RWPE1 (cell line): Measurements from ENCODE around the gene GSK3A.

Experiments
- CTCF ChIA-PET: fragments of 350-600 bp; sonication (Branson Sonifier 250); formaldehyde crosslinking; extraction: SDS; loops from one replicate; lab custom pipeline; 2021; lab: Yijun Ruan, JAX
- POLR2A ChIA-PET: fragments of 400-600 bp; formaldehyde crosslinking; extraction: SDS; loops from one replicate; lab custom pipeline; 2020; ENCODE audit warnings: antibody characterized with exemption; ENCODE audit not compliant: low non-redundant PET; lab: Yijun Ruan, JAX
- DNase-seq: peaks from one replicate; pipeline ENCODE4 v3.0.0; 2012; ENCODE audit warnings: low spot score
- H3K27ac ChIP-seq: fragments of 450-650 bp; 2 replicates; pipeline ENCODE4 v1.5.1; 2017
- CTCF ChIP-seq: fragments of 450-650 bp; conservative IDR thresholded peaks from 2 replicates; pipeline ENCODE4 v1.5.1; 2017; ENCODE audit warnings: low read depth, mild to moderate bottlenecking

Gene GSK3A

GRCh38 chr19:42239544-42240220, 2.7 kb downstream of the GSK3A start:
- peak overlapping the region; percentile 43 for H3K27ac ChIP-seq
- TF ChIP-seq CTCF, result no peak
- ChIA-PET POLR2A (interaction anchor here (0.5 kb wide), 1 partner anchor 44 kb away, joined by 12 read pairs; no protein-coding TSS in a partner anchor), CTCF (interaction anchor here (0.6 to 1.7 kb wide), 2 partner anchors 14 to 107 kb away, joined by 3 to 5 read pairs; no protein-coding TSS in a partner anchor)
- DNase-seq, result no peak

DNA sequence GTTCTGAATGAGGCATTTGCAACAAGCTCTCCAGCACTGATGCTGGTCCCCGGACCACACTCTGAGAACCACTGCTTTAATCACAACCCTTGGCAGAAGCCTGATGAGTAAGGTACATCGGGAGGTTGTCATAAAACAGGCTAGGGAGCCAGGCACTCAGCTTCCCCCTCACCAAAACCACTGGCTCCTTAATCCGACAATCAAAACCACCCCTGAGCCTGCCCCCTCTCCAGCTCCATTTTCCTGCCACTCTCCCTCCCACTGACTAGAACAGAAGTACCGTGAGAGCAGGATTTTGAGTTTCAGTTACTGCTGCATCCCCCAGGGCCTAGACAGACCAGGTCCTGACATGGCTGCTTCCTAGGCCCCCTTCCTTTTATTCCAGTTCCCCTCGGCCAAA, 7.2 kb downstream of the GSK3A start:
- ChIA-PET POLR2A (no interaction called here), CTCF (no interaction called here)
- no peak for DNase-seq
- no peak for TF ChIP-seq CTCF
- H3K27ac ChIP-seq, result peak overlapping the region; percentile 64

DNA sequence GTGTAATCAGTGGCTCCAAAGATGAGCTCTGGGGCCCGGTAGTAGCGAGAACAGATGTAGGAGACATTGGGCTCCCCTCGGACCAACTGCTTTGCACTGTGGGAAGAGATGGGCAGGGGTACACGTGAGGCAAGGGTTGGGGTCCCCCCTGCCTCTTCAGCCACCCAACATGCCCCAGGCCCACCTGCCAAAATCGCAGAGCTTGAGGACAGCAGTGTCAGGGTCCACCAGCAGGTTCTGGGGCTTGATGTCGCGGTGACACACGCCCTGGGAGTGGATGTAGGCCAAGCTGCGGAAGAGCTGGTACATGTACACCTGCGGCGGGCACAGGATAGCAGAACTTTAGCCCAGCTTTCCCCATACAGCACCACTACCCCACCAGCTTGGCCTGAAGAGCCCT, 8.0 kb downstream of the GSK3A start:
- TF ChIP-seq CTCF, result no peak
- CTCF ChIA-PET, result interaction anchor here (0.8 to 0.9 kb wide), 2 partner anchors 70 to 102 kb away, joined by 3 read pairs; partner anchors contain the start of gene POU2F2
- peak overlapping the region; percentile 64 for H3K27ac ChIP-seq
- no peak for DNase-seq
- POLR2A ChIA-PET, result interaction anchor here (0.6 kb wide), 1 partner anchor 10 kb away, joined by 3 read pairs; no protein-coding TSS in a partner anchor

GRCh38 chr19:42233678-42234292, 8.6 kb downstream of the GSK3A start:
- ChIA-PET POLR2A (interaction anchor here (0.6 kb wide), 2 partner anchors 11 to 58 kb away, joined by 3 read pairs; no protein-coding TSS in a partner anchor), CTCF (interaction anchor here (0.7 to 0.9 kb wide), 3 partner anchors 70 to 242 kb away, joined by 3 read pairs; partner anchors contain the start of gene POU2F2)
- H3K27ac ChIP-seq, result peak overlapping the region; percentile 64
- DNase-seq, result no peak
- TF ChIP-seq CTCF, result no peak

GRCh38 chr19:42233106-42233505, 9.3 kb downstream of the GSK3A start:
- CTCF ChIA-PET, result interaction anchor here (0.5 to 0.7 kb wide), 4 partner anchors 11 to 243 kb away, joined by 3 to 5 read pairs (median 4); no protein-coding TSS in a partner anchor
- peak overlapping the region; percentile 64 for H3K27ac ChIP-seq
- TF ChIP-seq CTCF, result no peak
- no peak for DNase-seq
- POLR2A ChIA-PET, result interaction anchor here (0.6 kb wide), 1 partner anchor 57 kb away, joined by 3 read pairs; no protein-coding TSS in a partner anchor

GRCh38 chr19:42232435-42232834, 10.0 kb downstream of the GSK3A start:
- no peak for DNase-seq
- ChIA-PET CTCF (interaction anchor here (0.6 to 0.7 kb wide), 4 partner anchors 10 to 208 kb away, joined by 3 to 5 read pairs (median 4); no protein-coding TSS in a partner anchor), POLR2A (no interaction called here)
- H3K27ac ChIP-seq, result peak overlapping the region; percentile 64
- no peak for TF ChIP-seq CTCF
